ENCODE results near the gene ZSCAN29. TPM values are rescaled to one million over a fixed set of nuclear protein-coding genes. Genes with fewer than 3 reads are reported as not detected.
"Not testable (repeated sequence)": the region's sequence is repeated elsewhere in the genome, so short reads cannot be mapped to it uniquely, and the experiment has no call there.

The ZSCAN29 gene
- polyA plus RNA-seq, 4 donors: 7.0 to 25.7 (median 8.4) TPM

DNA sequence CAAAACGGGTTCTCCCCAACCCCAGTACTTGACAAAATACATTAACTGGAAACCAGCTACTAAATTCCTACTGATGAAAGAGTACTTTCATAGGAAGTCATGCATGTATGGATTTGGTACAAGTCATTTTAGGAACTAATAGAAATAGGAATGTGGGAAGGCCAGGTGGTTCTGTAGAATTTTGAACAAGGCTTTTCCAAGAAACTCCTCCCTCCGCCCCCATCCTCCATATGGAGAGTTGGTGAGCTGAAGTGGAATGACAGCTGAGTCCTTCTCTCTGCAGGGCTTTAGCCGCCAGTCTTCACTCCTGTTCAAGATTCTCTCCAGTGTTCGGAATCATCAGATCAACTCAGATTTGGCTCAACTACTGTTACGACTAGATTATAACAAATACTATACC lies 33.3 kb upstream of the ZSCAN29 start:
- H3K9me3 ChIP-seq (ENCODE audit: control insufficient read depth in 2 of 2, insufficient read depth in 1 of 2, low read depth in 1 of 2, low read length in 1 of 2): no peaks in the 10 kb centered on the region
- FAIRE-seq (no peak), DNase-seq (no peak)
- no peaks in the 10 kb centered on the region for H3K4me1 ChIP-seq (ENCODE audit: control insufficient read depth in 3 of 3, insufficient read depth in 2 of 3, low read depth in 1 of 3, low read length in 2 of 3)
- H3K36me3 ChIP-seq (ENCODE audit: control insufficient read depth in 3 of 3, insufficient read depth in 2 of 3, low read depth in 1 of 3, low read length in 3 of 3): peaks cover 28 to 51% (median 29%) of the 10 kb centered on the region in 3 donors
- WGBS, 3 donors: 83 to 86% (median 84%) methylated on average over 5 of the region's 5 CpGs
- no peak overlapping the region for H3K4me3 ChIP-seq (ENCODE audit: low read depth in 1 of 3, low read length in 3 of 3)
- no peaks in the 10 kb centered on the region for H3K27me3 ChIP-seq (ENCODE audit: control insufficient read depth in 3 of 3, insufficient read depth in 3 of 3, low read length in 3 of 3)
- H3K27ac ChIP-seq (ENCODE audit: low read depth in 1 of 3, low read length in 2 of 3): no peak overlapping the region

GRCh38 chr15:43403616-43404015 lies 32.8 kb upstream of the ZSCAN29 start:
- FAIRE-seq (no peak), DNase-seq (no peak)
- no peaks in the 10 kb centered on the region for H3K27me3 ChIP-seq (ENCODE audit: control insufficient read depth in 3 of 3, insufficient read depth in 3 of 3, low read length in 3 of 3)
- no peaks in the 10 kb centered on the region for H3K4me1 ChIP-seq (ENCODE audit: control insufficient read depth in 3 of 3, insufficient read depth in 2 of 3, low read depth in 1 of 3, low read length in 2 of 3)
- H3K4me3 ChIP-seq (ENCODE audit: low read depth in 1 of 3, low read length in 3 of 3): no peak overlapping the region
- peaks cover 28 to 49% (median 29%) of the 10 kb centered on the region in 3 donors for H3K36me3 ChIP-seq (ENCODE audit: control insufficient read depth in 3 of 3, insufficient read depth in 2 of 3, low read depth in 1 of 3, low read length in 3 of 3)
- 80 to 85% (median 83%) methylated on average over 8 of the region's 8 CpGs for WGBS, 3 donors
- H3K27ac ChIP-seq (ENCODE audit: low read depth in 1 of 3, low read length in 2 of 3): no peak overlapping the region
- H3K9me3 ChIP-seq (ENCODE audit: control insufficient read depth in 2 of 2, insufficient read depth in 1 of 2, low read depth in 1 of 2, low read length in 1 of 2): no peaks in the 10 kb centered on the region

DNA sequence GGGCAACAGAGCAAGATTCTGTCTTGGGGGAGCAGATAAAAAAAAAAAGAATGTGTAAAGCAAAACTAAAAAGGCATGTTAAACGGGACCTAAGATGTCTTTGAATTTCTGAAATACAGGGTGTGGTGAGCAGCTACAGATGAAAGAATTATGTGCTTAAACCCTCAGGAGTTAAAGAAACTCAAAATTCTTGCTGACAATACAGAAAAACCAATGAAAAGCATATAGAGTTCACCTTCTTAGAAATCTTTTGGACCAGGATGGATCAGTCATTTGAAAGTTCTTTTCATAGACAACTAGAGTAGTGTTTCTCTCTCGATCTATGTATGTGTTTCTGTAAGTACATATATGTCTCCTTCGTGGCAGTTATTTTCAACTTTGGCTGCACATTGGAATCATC lies 31.4 kb upstream of the ZSCAN29 start:
- DNase-seq (no peak), FAIRE-seq (no peak)
- 86 to 94% (median 86%) methylated on average over 3 of the region's 3 CpGs for WGBS, 3 donors
- no peak overlapping the region for H3K4me3 ChIP-seq (ENCODE audit: low read depth in 1 of 3, low read length in 3 of 3)
- H3K36me3 ChIP-seq (ENCODE audit: control insufficient read depth in 3 of 3, insufficient read depth in 2 of 3, low read depth in 1 of 3, low read length in 3 of 3): peaks cover 26 to 47% (median 27%) of the 10 kb centered on the region in 3 donors
- no peaks in the 10 kb centered on the region for H3K9me3 ChIP-seq (ENCODE audit: control insufficient read depth in 2 of 2, insufficient read depth in 1 of 2, low read depth in 1 of 2, low read length in 1 of 2)
- H3K4me1 ChIP-seq (ENCODE audit: control insufficient read depth in 3 of 3, insufficient read depth in 2 of 3, low read depth in 1 of 3, low read length in 2 of 3): no peaks in the 10 kb centered on the region
- H3K27ac ChIP-seq (ENCODE audit: low read depth in 1 of 3, low read length in 2 of 3): no peak overlapping the region
- H3K27me3 ChIP-seq (ENCODE audit: control insufficient read depth in 3 of 3, insufficient read depth in 3 of 3, low read length in 3 of 3): no peaks in the 10 kb centered on the region

- H3K27me3 ChIP-seq (ENCODE audit: control insufficient read depth in 3 of 3, insufficient read depth in 3 of 3, low read length in 3 of 3); DNase-seq; FAIRE-seq; H3K27ac ChIP-seq (ENCODE audit: low read depth in 1 of 3, low read length in 2 of 3); H3K4me1 ChIP-seq (ENCODE audit: control insufficient read depth in 3 of 3, insufficient read depth in 2 of 3, low read depth in 1 of 3, low read length in 2 of 3); H3K4me3 ChIP-seq (ENCODE audit: low read depth in 1 of 3, low read length in 3 of 3); H3K9me3 ChIP-seq (ENCODE audit: control insufficient read depth in 2 of 2, insufficient read depth in 1 of 2, low read depth in 1 of 2, low read length in 1 of 2): not testable (repeated sequence)
- H3K36me3 ChIP-seq (ENCODE audit: control insufficient read depth in 3 of 3, insufficient read depth in 2 of 3, low read depth in 1 of 3, low read length in 3 of 3): peaks cover 7 to 29% (median 7%) of the 10 kb centered on the region in 3 donors
- WGBS, 3 donors: 95 to 99% (median 98%) methylated on average over 6 of the region's 6 CpGs
These were observed 22.7 kb upstream of the ZSCAN29 start for GRCh38 chr15:43393592-43393991.

- 95 to 96% (median 96%) methylated on average over 8 of the region's 8 CpGs for WGBS, 3 donors
- H3K4me1 ChIP-seq (ENCODE audit: control insufficient read depth in 3 of 3, insufficient read depth in 2 of 3, low read depth in 1 of 3, low read length in 2 of 3): no peaks in the 10 kb centered on the region
- H3K9me3 ChIP-seq (ENCODE audit: control insufficient read depth in 2 of 2, insufficient read depth in 1 of 2, low read depth in 1 of 2, low read length in 1 of 2): no peaks in the 10 kb centered on the region
- no peak overlapping the region for H3K27ac ChIP-seq (ENCODE audit: low read depth in 1 of 3, low read length in 2 of 3)
- DNase-seq: no peak
- no peaks in the 10 kb centered on the region for H3K27me3 ChIP-seq (ENCODE audit: control insufficient read depth in 3 of 3, insufficient read depth in 3 of 3, low read length in 3 of 3)
- H3K36me3 ChIP-seq (ENCODE audit: control insufficient read depth in 3 of 3, insufficient read depth in 2 of 3, low read depth in 1 of 3, low read length in 3 of 3): peaks cover 3 to 35% (median 11%) of the 10 kb centered on the region in 3 donors
- H3K4me3 ChIP-seq (ENCODE audit: low read depth in 1 of 3, low read length in 3 of 3): no peak overlapping the region
- no peak for FAIRE-seq
These were observed 19.9 kb upstream of the ZSCAN29 start for GRCh38 chr15:43390723-43391122.

DNA sequence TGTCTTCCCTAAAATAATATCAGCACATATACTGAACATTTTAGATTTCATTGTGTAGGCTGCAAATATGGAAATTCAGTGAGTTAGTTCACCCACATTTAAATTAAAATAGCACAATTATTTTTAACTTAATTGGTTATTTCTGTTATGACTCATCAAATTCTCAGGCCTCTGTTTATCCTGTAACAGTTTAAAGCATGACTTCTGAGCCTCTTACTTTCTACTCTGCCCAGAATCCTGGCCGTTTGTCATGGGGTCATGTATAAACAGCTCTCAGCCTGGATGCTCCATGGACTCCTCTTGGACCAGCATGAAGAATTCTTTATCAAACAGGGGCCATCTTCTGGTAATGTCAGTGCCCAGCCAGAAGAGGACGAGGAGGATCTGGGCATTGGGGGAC lies 12.2 kb upstream of the ZSCAN29 start:
- Histone ChIP-seq H3K4me3 (ENCODE audit: low read depth in 1 of 3, low read length in 3 of 3) (no peak overlapping the region), H3K27ac (ENCODE audit: low read depth in 1 of 3, low read length in 2 of 3) (no peak overlapping the region), H3K36me3 (ENCODE audit: control insufficient read depth in 3 of 3, insufficient read depth in 2 of 3, low read depth in 1 of 3, low read length in 3 of 3) (peaks cover 10 to 39% (median 11%) of the 10 kb centered on the region in 3 donors), H3K4me1 (ENCODE audit: control insufficient read depth in 3 of 3, insufficient read depth in 2 of 3, low read depth in 1 of 3, low read length in 2 of 3) (no peaks in the 10 kb centered on the region), H3K9me3 (ENCODE audit: control insufficient read depth in 2 of 2, insufficient read depth in 1 of 2, low read depth in 1 of 2, low read length in 1 of 2) (no peaks in the 10 kb centered on the region), H3K27me3 (ENCODE audit: control insufficient read depth in 3 of 3, insufficient read depth in 3 of 3, low read length in 3 of 3) (no peaks in the 10 kb centered on the region)
- DNase-seq (no peak), FAIRE-seq (no peak)
- WGBS, 3 donors: 74% methylated on average over 2 of the region's 2 CpGs

- Histone ChIP-seq H3K27me3 (ENCODE audit: control insufficient read depth in 3 of 3, insufficient read depth in 3 of 3, low read length in 3 of 3) (no peaks in the 10 kb centered on the region), H3K9me3 (ENCODE audit: control insufficient read depth in 2 of 2, insufficient read depth in 1 of 2, low read depth in 1 of 2, low read length in 1 of 2) (no peaks in the 10 kb centered on the region), H3K4me3 (ENCODE audit: low read depth in 1 of 3, low read length in 3 of 3) (no peak overlapping the region), H3K27ac (ENCODE audit: low read depth in 1 of 3, low read length in 2 of 3) (no peak overlapping the region), H3K36me3 (ENCODE audit: control insufficient read depth in 3 of 3, insufficient read depth in 2 of 3, low read depth in 1 of 3, low read length in 3 of 3) (peaks cover 5 to 33% (median 11%) of the 10 kb centered on the region in 3 donors), H3K4me1 (ENCODE audit: control insufficient read depth in 3 of 3, insufficient read depth in 2 of 3, low read depth in 1 of 3, low read length in 2 of 3) (no peaks in the 10 kb centered on the region)
- DNase-seq (no peak), FAIRE-seq (no peak)
- 93 to 94% (median 94%) methylated on average over 4 of the region's 4 CpGs for WGBS, 3 donors
These were observed 11.5 kb upstream of the ZSCAN29 start for GRCh38 chr15:43382310-43382709.

DNA sequence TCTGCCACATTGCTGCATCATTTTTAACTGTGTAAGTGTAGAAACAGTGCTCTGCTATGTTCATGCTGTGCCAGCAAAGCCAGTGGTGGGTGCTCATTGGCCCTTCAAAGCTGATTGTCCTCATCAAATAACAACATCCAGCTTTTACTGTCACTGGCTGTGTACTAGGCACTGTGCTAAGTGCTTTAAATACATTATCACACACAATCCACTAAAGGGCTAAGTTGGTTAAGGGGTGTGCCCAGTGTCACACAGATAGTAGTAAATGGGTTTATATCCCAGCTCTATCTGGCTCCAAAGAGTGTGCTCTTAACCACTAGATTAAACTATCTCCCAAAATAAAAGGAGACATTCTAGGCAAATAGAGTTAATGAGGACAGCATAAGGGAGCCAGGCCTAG lies 7.8 kb upstream of the ZSCAN29 start:
- Histone ChIP-seq H3K9me3 (ENCODE audit: control insufficient read depth in 2 of 2, insufficient read depth in 1 of 2, low read depth in 1 of 2, low read length in 1 of 2) (no peaks in the 10 kb centered on the region), H3K27ac (ENCODE audit: low read depth in 1 of 3, low read length in 2 of 3) (no peak overlapping the region), H3K27me3 (ENCODE audit: control insufficient read depth in 3 of 3, insufficient read depth in 3 of 3, low read length in 3 of 3) (no peaks in the 10 kb centered on the region), H3K36me3 (ENCODE audit: control insufficient read depth in 3 of 3, insufficient read depth in 2 of 3, low read depth in 1 of 3, low read length in 3 of 3) (peaks cover 3 to 26% (median 6%) of the 10 kb centered on the region in 3 donors), H3K4me1 (ENCODE audit: control insufficient read depth in 3 of 3, insufficient read depth in 2 of 3, low read depth in 1 of 3, low read length in 2 of 3) (no peaks in the 10 kb centered on the region), H3K4me3 (ENCODE audit: low read depth in 1 of 3, low read length in 3 of 3) (no peak overlapping the region)
- no peak for FAIRE-seq
- no peak for DNase-seq

DNA sequence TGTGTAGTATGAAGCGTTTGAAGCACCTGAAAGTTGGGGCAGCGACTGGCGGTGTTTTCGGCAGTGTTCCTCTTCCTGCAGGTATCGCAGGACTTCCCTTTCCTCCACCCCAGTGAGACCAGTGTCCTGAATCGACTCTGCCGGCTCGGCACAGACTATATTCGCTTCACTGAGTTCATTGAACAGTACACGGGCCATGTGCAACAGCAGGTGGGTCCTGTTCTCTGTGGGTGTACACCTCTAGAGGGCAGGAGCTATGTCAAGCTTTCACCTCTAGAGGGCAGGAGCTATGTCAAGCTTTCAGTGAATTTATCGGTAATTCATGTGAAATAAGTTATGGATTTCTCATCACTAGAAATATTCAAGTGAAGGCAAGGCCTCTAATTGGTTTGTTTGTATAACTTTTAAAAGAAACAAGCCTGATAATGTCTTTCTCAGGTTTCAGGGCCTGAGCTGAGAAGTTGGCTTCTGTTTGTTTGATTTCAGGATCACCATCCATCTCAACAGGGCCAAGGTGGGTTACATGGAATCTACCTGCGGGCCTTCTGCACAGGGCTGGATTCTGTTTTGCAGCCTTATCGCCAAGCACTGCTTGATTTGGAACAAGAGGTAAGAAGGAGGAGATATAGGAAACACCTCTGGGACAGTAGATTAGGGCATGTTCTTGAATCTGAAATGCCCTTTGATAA lies 5.3 kb upstream of the ZSCAN29 start:
- FAIRE-seq (no peak), DNase-seq (peak; percentile 23 to 38)
- Histone ChIP-seq H3K36me3 (ENCODE audit: control insufficient read depth in 3 of 3, insufficient read depth in 2 of 3, low read depth in 1 of 3, low read length in 3 of 3) (peaks cover 2 to 13% (median 3%) of the 10 kb centered on the region in 3 donors), H3K4me3 (ENCODE audit: low read depth in 1 of 3, low read length in 3 of 3) (no peak overlapping the region), H3K27ac (ENCODE audit: low read depth in 1 of 3, low read length in 2 of 3) (no peak overlapping the region), H3K27me3 (ENCODE audit: control insufficient read depth in 3 of 3, insufficient read depth in 3 of 3, low read length in 3 of 3) (no peaks in the 10 kb centered on the region), H3K4me1 (ENCODE audit: control insufficient read depth in 3 of 3, insufficient read depth in 2 of 3, low read depth in 1 of 3, low read length in 2 of 3) (peaks cover 0 to 10% (median 0%) of the 10 kb centered on the region in 3 donors), H3K9me3 (ENCODE audit: control insufficient read depth in 2 of 2, insufficient read depth in 1 of 2, low read depth in 1 of 2, low read length in 1 of 2) (no peaks in the 10 kb centered on the region)
- 77 to 93% (median 88%) methylated on average over 13 of the region's 13 CpGs for WGBS, 3 donors

All from small intestine (tissue), 7 donors.